HuH-7 (cell line): Measurements from ENCODE around the gene BLTP3A.
"Not testable (repeated sequence)": the region's sequence is repeated elsewhere in the genome, so short reads cannot be mapped to it uniquely, and the experiment has no call there.

ENCODE experiments used
- DNase-seq: peaks from one replicate; pipeline ENCODE4 v3.0.0; 2011; ENCODE audit warnings: low spot score

BLTP3A gene, protein sequence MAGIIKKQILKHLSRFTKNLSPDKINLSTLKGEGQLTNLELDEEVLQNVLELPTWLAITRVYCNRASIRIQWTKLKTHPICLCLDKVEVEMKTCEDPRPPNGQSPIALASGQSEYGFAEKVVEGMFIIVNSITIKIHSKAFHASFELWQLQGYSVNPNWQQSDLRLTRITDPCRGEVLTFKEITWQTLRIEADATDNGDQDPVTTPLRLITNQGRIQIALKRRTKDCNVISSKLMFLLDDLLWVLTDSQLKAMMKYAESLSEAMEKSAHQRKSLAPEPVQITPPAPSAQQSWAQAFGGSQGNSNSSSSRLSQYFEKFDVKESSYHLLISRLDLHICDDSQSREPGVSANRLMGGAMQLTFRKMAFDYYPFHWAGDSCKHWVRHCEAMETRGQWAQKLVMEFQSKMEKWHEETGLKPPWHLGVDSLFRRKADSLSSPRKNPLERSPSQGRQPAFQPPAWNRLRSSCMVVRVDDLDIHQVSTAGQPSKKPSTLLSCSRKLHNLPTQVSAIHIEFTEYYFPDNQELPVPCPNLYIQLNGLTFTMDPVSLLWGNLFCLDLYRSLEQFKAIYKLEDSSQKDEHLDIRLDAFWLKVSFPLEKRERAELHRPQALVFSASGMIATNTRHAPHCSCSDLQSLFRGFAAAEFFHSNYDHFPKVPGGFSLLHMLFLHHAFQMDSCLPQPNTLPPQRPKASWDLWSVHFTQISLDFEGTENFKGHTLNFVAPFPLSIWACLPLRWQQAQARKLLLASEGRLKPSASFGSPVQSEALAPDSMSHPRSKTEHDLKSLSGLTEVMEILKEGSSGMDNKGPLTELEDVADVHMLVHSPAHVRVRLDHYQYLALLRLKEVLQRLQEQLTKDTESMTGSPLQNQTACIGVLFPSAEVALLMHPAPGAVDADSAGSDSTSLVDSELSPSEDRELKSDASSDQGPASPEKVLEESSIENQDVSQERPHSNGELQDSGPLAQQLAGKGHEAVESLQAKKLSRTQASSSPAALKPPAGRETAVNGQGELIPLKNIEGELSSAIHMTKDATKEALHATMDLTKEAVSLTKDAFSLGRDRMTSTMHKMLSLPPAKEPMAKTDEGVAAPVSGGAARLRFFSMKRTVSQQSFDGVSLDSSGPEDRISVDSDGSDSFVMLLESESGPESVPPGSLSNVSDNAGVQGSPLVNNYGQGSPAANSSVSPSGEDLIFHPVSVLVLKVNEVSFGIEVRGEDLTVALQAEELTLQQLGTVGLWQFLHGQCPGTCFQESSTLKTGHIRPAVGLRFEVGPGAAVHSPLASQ (N-terminal part only)

DNA sequence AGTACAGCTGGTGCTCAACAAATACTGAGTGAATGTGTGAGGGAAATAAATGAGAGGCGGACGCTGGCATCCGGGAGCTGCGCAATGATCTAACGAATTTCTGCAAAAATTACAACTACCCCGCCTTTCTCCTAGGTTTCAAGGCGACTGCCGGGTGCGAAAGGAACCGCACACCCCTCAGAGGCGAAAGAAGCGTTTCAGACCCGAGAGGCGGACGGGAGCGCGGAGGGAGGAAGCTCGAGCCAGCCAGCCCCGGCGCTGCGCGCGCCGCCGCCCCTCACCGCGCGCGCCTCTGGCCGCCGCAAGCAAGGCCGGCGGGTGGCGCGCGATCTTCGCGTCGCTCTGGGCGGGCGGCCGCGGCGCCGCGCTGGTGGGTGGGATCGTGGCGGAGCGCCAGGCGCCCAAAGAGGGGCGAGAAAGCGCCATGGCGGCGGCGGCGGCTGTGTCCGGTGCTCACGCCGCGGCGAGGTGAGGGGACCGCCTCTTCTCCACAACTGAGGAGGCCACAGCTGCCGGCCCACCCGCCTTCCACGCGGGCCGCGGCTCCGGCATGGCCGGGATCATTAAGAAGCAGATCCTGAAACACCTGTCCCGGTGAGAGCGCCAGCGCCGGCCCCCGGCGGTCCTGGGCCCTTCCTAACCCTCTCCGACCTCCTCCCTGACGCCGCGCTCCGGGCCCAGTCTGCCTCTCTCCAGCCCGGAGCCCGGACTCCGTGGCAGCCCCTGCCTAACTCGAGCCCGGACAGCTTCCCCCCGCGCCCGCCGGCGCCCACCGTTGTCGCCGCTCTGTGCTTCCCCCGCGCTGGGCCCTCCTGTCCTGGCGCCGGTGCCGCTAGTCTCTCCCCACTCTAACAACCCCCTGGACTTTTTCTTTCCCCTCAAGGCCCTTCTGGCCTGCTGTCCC, at the start of gene BLTP3A:
Gene BLTP3A, plus strand, starts transcription at position 383 of the 904 bp plus-strand sequence. Its CDS starts 168 bp downstream, at position 551.
- peak; percentile 79 for DNase-seq

- DNase-seq, result no peak
Observed at GRCh38 chr6:34742094-34742493, 49.8 kb upstream of the BLTP3A start.

GRCh38 chr6:34743625-34744293, 48.1 kb upstream of the BLTP3A start:
- no peak for DNase-seq

DNA sequence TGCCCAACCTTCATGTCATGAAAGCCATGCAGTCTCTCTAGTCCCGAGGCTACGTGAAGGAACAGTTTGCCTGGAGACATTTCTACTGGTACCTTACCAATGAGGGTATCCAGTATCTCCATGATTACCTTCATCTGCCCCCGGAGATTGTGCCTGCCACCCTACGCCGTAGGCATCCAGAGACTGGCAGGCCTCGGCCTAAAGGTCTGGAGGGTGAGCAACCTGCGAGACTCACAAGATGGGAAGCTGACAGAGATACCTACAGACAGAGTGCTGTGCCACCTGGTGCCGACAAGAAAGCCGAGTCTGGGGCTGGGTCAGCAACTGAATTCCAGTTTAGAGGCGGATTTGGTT, 47.6 kb upstream of the BLTP3A start:
- DNase-seq, result not testable (repeated sequence)

- DNase-seq, result no peak
Observed at GRCh38 chr6:34745277-34746103, 46.4 kb upstream of the BLTP3A start.

- DNase-seq, result no peak
Observed at GRCh38 chr6:34746104-34746846, 45.6 kb upstream of the BLTP3A start.

- no peak for DNase-seq
Observed at GRCh38 chr6:34748757-34749156, 43.1 kb upstream of the BLTP3A start.

DNA sequence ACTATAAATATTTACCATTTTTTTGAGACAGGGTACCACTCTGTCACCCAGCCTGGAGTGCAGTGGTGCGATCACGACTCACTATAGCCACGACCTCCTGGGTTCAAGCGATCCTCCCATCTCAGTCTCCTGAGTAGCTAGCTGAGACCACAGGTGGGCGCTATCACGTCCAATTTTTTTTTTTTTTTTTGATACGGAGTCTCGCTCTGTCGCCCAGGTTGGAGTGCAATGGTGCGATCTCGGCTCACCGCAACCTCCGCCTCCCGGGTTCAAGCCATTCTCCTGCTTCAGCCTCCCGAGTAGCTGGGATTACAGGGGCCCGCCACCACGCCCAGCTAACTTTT, 35.4 kb upstream of the BLTP3A start:
- not testable (repeated sequence) for DNase-seq

- DNase-seq, result no peak
Observed at GRCh38 chr6:34757687-34758274, 34.1 kb upstream of the BLTP3A start.

GRCh38 chr6:34760108-34760507, 31.8 kb upstream of the BLTP3A start:
- no peak for DNase-seq

DNA sequence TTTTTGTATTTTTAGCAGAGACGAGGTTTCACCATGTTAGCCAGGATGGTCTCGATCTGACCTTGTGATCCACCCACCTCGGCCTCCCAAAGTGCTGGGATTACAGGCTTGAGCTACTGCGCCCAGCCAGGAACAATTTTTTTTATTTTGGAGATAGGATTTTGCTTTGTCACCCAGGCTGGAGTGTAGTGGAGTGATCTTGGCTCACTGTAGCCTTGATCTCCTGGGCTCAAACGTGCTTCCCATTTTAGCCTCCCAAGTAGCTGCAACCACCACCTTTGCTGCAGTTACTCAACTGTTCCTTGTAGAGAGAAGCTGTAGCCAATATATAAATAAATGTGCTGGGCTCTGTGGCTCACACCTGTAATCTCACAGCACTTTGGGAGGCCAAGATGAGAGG, 30.2 kb upstream of the BLTP3A start:
- not testable (repeated sequence) for DNase-seq

DNA sequence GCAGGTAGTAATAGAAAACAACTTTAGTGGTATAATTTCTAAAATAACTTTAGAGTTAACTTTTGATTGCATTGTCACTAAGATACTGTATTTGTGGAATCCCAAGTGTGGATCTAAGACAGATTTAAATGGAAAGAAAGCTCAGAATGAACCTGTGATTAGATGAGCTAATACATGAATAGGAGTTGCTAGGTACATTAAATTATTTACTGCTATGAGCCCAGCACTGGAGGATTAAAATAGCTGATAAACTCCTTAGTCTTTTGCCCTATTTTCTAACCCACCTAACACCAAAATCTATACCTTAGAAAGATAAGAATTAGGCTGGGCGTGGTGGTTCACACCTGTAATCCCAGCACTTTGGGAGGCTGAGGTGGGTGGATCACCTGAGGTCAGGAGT, 23.7 kb upstream of the BLTP3A start:
- no peak for DNase-seq

DNA sequence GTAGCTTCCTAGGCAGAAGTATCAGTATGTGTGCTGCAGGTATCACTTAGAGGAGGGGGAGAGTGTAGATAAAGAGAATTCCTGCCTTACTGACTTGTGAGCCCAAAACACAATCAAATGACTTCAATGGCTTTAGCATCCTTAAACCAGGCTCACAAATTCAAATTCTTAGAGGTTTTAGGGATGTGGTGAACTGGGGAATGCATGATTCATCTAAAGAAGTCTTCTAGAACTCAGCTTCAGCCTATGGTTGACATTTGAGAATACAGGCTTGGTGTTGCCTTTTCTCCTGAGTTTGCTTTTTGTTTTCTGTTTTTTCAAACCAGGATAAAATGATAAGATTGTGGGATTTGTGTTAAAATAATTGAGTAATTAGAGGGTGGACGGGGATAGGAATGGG, 20.2 kb upstream of the BLTP3A start:
- no peak for DNase-seq

DNA sequence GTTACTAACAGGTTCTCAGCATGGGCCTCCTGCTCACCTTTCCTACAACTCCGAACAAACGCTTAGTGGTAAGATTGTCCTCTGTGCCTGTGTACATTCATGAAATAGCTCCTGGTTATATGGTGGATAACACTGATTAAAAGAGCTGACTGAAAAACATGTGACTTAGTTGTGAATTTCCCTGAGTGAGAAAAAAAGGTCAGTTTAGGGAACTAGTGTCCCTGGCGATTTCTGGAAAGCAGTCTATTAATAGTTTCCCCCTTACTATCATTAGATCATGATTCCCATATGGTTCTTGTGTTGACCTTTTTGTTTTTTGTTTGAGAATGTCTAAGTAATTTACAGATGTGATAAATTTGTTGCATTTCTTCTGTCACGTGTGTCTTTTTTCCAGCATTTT, 18.9 kb upstream of the BLTP3A start:
- DNase-seq, result no peak

GRCh38 chr6:34773916-34774315, 18.0 kb upstream of the BLTP3A start:
- DNase-seq, result no peak

DNA sequence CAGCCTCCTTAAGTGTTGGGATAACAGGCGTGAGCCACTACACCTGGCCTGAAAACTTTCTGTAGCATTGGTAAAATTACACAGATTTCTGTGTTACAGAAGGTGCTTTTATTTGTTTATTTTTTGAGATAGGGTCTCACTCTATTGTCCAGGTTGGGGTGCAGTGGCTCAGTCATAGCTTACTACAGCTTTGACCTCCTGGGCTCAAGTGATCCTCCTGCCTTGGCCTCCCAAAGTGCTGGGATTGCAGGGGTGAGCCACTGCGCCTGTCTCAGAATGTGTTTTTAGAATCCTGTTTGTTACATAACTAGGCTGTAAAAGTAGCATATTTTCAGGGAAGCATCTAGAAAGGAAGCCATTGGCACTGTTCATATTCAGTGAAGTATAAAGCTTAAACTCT, 16.9 kb upstream of the BLTP3A start:
- DNase-seq, result no peak

DNA sequence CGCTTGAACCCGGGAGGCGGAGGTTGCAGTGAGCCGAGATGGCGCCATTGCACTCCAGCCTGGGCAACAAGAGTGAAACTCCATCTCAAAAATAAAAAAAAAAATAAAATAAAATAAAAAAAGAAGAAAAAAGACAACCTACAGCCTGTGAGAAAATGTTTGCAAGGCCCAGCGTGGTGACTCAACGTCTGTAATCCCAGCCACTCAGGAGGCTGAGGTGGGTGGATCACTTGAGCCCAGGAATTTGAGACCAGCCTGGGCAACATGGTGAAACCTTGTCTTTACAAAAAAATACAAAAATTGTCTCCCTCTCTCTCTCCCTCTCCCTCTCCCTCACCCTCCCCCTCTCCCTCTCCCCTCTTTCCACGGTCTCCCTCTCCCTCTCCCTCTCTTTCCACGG, 6.5 kb upstream of the BLTP3A start:
- not testable (repeated sequence) for DNase-seq

GRCh38 chr6:34787152-34787551, 4.7 kb upstream of the BLTP3A start:
- not testable (repeated sequence) for DNase-seq

GRCh38 chr6:34788111-34788510, 3.8 kb upstream of the BLTP3A start:
- DNase-seq, result no peak
